Mammary epithelial cell (primary cell): ENCODE results near the gene CDKN2B-AS1.

Experiments used
- CTCF ChIP-seq, 2 donors: IDR thresholded peaks in 1 of 2; conservative IDR thresholded peaks in 1 of 2; 2 replicates each; pipeline ENCODE4 v1.5.1; 2011 to 2012; ENCODE audit warnings: inconsistent platforms in 2 of 2, low read length in 2 of 2, mild to moderate bottlenecking in 2 of 2, control low read depth in 1 of 2, low read depth in 1 of 2; ENCODE audit not compliant: insufficient read depth in 1 of 2; ENCODE audit errors: extremely low read depth in 1 of 2
- EZH2 ChIP-seq: IDR thresholded peaks from 2 replicates; pipeline ENCODE4 v1.6.1; 2012; ENCODE audit warnings: low read length, inconsistent platforms, borderline replicate concordance

- TF ChIP-seq CTCF (conservative IDR thresholded peaks at IDR 0.05 in 1 of 2, IDR thresholded peaks at IDR 0.05 in 1 of 2; ENCODE audit: extremely low read depth in 1 of 2, insufficient read depth in 1 of 2, low read depth in 1 of 2, low read length in 2 of 2) (no peak), EZH2 (no peak)
These were observed 129.8 kb downstream of the CDKN2B-AS1 start for GRCh38 chr9:22124263-22125011.
